HUDEP-2 (cell line): ENCODE results near the gene NDUFS6.
"Not testable (repeated sequence)": the region's sequence is repeated elsewhere in the genome, so short reads cannot be mapped to it uniquely, and the experiment has no call there.

Experiments
- DNase-seq, 76 experiments: peaks; one replicate each; lab custom pipeline; 2025; ENCODE audit not compliant: unreplicated experiment in 76 of 76; lab: John Stamatoyannopoulos, UW

The NDUFS6 gene

GRCh38 chr5:1795931-1796330, 5.3 kb upstream of the NDUFS6 start:
- no peak for DNase-seq

DNA sequence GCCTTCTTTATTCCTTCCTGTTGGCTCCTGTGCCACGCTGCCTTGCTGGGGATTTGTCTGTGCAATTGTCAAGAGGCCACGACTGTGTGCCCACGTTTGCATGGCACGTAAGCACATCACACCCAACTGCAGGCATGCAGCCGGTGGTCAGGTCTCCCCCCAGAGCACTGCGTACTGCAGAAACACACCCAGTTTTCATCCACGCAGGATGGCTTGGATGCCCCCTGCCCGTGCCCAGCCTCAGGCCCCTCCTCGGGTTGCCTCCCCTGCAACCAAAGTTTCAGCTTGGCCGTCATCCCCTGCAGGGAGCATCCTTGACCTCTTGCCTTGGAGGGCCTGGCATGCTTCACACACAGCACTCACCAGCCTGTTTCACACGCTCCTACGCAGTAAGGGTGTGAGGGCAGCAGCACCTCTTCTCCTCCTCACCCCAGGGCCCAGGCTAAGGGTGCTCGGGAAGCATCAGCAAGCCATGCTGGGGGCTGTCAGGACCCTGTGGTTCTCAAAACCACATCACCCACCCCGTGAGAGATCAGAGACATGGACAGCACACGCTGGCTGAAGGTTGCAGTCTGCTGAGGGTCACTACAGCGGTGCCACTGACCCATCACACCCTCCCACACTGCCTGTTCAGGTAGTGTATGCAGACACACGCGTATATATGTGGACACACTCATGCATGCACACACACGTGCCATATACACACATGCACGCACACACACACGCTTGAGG, 4.7 kb upstream of the NDUFS6 start:
- DNase-seq, result no peak

DNA sequence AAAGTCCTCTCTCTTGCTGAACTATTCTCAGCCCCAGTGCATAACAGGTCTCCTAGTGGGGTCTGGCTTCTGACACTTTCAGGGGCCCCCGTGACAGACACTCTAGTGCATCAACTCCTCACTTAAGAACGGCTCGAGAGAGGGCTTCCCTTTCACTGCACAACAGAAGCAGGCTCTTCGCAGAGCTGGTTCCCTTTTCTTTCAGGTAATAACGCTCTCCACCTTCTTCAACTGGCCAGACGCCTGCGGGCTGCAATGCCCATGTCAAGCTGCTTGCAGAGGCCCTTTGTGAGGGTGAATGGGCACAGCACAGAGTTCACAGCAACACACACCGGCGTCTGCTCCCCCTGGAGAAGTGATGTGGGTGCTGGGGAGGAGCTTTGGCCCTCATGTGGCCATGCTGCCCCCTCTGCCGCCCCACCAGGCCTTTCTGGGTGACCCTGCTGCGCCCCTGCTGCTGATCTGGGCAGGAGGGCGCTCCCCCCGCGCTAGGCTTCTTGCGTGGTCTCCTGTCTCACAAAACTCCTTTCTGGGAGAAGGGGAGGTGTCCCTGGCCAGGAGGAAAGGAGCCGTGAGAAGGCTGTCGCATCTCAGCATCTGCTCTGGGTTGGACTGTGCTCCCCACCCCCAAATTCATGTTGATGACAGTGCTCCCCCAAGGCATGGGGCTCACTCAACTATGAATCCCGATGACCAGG, 4.0 kb upstream of the NDUFS6 start:
- DNase-seq, result no peak

GRCh38 chr5:1797855-1798254, 3.4 kb upstream of the NDUFS6 start:
- DNase-seq, result no peak

DNA sequence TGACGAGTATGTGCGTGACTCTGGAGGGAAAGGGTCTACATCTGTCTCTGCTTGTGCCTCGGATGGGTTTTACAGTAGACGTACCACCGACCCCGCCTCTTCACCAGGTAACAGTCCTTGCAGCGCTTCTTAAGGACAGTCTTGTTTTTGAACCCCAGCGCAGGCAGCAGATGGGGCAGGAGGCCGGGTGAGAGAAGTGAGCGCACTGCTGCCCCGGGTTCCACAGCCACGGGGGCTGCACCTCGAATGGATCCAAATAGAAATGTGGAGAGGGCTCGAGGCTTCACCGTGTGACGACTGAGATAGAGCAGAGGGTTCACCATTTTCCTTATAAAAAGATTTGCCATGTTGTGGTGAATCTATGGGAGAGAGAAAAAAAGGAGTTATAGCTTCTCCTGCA, 2.6 kb upstream of the NDUFS6 start:
- not testable (repeated sequence) for DNase-seq

DNA sequence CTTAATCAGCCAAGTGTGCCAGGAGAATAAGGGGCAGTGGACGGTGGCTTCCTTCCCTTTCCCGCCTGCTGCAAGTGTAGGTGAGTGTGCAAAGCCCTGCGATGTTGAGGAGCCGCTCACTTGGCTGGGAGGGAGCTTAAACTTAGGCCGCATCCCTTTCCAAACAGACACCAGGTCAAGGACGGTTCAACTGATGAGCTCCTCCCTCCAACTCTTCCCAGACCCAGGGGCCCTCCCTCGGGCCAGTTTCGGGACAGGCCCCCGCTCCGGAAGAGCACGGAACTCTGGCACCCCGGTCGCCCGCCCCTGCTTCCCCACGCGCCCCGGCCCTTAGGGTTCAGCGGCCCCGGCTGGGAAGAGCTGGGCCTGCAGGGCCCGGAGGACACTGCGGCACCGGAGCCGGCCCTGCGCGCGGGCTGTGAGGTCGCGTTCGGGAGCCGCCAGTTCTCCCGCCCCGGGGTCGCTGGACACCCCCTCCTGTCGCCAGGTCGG, 2.1 kb upstream of the NDUFS6 start:
- DNase-seq, result peak in 11 of 76 experiments; percentile 5 to 26 (median 15)

GRCh38 chr5:1799602-1800471, 1.4 kb upstream of the NDUFS6 start, which contains the start of gene MRPL36:
MRPL36 (minus strand) TSS chr5:1799837; CDS start chr5:1798935, 902 bp downstream.
- DNase-seq, result peak in 75 of 76 experiments; percentile 15 to 93 (median 83)

DNA sequence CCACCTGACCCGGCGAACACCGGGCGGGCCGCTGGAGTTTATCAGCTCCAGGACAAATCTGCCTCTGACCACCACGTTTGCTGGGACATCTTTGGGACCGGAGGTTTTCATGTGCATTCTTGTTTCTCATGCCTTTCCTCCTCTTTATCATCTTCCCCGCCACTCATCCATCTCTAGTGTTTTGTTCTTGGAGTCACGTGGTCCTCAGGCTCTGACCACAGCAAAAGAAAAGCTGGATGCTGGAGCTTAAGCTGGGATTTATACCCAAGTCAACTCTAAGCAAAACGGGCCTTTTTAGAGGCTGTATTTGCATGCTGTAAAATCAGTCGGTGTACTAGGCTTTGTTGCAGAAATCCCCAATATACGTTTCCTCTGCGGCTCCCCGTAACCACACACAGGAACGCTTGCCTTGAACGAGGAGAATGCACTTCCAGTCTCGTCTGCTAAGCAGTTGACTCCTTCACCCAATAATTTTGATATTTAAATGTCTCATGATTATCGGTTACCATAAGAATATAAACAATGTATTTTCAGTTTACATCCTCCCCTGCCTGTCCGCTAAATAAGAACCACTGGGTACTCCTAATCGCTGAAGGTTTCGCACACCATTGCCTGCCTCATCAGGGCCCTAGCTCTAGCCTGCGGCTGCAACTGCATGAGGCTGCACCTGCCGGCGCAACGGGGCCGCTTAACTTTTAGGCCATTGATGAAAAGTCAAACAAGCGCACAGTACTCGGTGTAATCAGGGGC, 560 bp upstream of the NDUFS6 start:
- DNase-seq, result peak in 33 of 76 experiments; percentile 8 to 67 (median 44)

- peak in 12 of 76 experiments; percentile 2 to 26 (median 10) for DNase-seq
Observed at GRCh38 chr5:1801967-1802295, 724 bp downstream of the NDUFS6 start.

GRCh38 chr5:1803192-1803591, 2.0 kb downstream of the NDUFS6 start:
- no peak for DNase-seq

GRCh38 chr5:1804001-1804690, 2.9 kb downstream of the NDUFS6 start:
- DNase-seq, result peak in 35 of 76 experiments; percentile 1 to 59 (median 21)

DNA sequence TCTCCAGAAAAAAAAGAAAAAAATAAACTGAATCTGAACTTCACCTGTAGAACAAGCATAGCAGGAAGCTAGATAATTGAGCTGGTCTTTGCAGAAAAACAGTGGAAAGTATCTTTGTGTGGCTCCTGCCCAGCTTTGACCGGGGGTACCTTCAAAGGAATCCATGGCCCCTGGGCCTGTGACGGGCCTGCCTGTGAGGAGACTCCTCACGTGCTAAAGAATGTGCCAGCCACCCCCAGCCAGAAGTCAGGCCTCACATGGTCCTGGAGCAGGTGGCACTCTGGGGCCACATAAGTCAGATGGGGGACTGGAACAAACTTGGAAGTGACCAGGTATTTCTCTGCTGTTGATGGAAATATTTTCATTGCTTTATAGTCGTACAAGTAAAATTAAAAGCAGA, 4.1 kb downstream of the NDUFS6 start:
- no peak for DNase-seq

DNA sequence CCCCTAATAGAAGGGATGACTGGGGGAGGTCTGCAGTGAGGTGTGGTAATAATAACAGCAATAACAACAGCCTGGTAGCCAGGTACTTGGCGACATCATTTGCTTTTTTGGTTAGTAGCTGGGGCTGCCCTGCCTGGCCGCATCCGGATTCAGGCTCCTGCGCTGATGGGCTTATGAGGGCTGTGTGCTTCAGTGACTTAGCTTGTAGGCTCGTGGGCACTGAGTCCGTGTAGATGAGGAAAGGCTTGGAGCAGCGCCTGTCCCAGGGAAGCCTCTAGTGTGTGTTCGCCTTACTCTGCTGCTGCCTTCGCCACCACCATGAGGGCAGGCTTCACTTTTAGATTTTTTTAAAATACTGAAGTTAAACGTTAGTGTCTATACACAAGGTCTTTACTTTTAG, 4.5 kb downstream of the NDUFS6 start:
- DNase-seq, result no peak

- no peak for DNase-seq
Observed at GRCh38 chr5:1806199-1806598, 5.0 kb downstream of the NDUFS6 start.

GRCh38 chr5:1806974-1807373, 5.8 kb downstream of the NDUFS6 start:
- no peak for DNase-seq

GRCh38 chr5:1807451-1808185, 6.4 kb downstream of the NDUFS6 start:
- DNase-seq, result no peak

GRCh38 chr5:1808439-1808838, 7.2 kb downstream of the NDUFS6 start:
- no peak for DNase-seq

DNA sequence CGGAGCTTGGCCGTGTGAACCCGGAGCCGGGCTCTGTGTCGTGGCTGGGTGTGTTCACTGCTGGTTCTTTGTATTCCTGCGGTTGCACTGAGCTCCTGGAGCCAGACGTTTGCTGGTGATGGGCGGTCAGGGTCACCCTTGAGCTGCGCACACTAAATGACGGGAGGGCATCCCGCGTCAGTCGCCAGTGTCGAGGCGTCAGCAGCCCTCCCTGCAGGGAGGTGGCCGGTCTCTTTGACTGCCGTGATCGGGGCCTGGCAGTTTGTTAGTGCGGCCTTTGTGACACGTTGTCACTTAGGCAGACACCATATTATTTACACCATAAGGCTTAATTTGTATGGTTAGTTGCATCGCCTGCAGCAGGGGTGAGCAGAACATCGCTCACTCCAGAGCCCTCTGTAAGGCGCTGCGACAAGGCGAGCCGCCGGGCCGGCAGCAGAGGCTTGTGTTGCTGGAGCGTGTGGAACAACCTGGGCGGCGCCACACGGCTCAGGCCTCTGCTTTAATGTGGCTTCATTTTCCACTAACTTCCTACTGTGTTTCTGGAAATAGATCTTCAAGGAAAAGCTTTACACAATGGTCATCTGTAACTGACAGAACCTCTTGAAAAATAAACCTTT, 8.3 kb downstream of the NDUFS6 start:
- no peak for DNase-seq
